HL-60 (cell line): ENCODE measurements around the gene DSCAML1.

Source experiments
- GABPA ChIP-seq: IDR thresholded peaks from 2 replicates; pipeline ENCODE4 v1.6.1; 2012; ENCODE audit warnings: low read depth
- POLR2AphosphoS5 ChIP-seq: IDR thresholded peaks from 2 replicates; pipeline ENCODE4 v1.6.1; 2012; ENCODE audit warnings: low read depth
- TF ChIP-seq, protein P1 (sequence below): IDR thresholded peaks from one replicate; pipeline ENCODE4 v1.5.1; 2011; ENCODE audit warnings: low read length, control low read depth, inconsistent platforms; ENCODE audit not compliant: insufficient read depth

GRCh38 chr11:117425679-117426296, 371.2 kb downstream of the DSCAML1 start:
- TF ChIP-seq, protein P1, sequence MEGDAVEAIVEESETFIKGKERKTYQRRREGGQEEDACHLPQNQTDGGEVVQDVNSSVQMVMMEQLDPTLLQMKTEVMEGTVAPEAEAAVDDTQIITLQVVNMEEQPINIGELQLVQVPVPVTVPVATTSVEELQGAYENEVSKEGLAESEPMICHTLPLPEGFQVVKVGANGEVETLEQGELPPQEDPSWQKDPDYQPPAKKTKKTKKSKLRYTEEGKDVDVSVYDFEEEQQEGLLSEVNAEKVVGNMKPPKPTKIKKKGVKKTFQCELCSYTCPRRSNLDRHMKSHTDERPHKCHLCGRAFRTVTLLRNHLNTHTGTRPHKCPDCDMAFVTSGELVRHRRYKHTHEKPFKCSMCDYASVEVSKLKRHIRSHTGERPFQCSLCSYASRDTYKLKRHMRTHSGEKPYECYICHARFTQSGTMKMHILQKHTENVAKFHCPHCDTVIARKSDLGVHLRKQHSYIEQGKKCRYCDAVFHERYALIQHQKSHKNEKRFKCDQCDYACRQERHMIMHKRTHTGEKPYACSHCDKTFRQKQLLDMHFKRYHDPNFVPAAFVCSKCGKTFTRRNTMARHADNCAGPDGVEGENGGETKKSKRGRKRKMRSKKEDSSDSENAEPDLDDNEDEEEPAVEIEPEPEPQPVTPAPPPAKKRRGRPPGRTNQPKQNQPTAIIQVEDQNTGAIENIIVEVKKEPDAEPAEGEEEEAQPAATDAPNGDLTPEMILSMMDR = no peak
- no peak for TF ChIP-seq POLR2AphosphoS5
- no peak for TF ChIP-seq GABPA
